ENCODE results near the gene EFTUD2.
"Not testable (repeated sequence)": the region's sequence is repeated elsewhere in the genome, so short reads cannot be mapped to it uniquely, and the experiment has no call there.

DNA sequence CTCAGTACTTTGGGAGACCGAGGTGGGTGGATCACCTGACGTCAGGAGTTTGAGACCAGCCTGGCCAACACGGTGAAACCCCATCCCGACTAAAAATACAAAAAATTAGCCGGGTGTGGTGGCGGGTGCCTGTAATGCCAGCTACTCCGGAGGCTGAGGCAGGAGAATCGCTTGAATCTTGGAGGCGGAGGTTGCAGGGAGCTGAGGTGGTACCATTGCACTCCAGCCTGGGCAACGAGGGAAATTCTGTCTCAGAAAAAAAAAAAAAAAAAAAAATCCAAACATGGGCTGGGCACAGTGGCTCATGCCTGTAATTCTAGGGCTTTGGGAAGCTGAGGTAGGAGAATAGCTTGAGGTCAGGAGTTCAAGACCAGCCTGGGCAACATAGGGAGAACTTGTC lies 46.4 kb upstream of the EFTUD2 start:
- not testable (repeated sequence) for TF ChIP-seq MAFK (IDR thresholded peaks at IDR 0.05; ENCODE audit: low read depth, low read length); POLR2A (IDR thresholded peaks at IDR 0.05; ENCODE audit: low read depth, low read length); RFX5 (IDR thresholded peaks at IDR 0.05; ENCODE audit: low read depth, low read length); RCOR1 (IDR thresholded peaks at IDR 0.05; ENCODE audit: insufficient replicate concordance, low read length)
- TF ChIP-seq, protein P1, sequence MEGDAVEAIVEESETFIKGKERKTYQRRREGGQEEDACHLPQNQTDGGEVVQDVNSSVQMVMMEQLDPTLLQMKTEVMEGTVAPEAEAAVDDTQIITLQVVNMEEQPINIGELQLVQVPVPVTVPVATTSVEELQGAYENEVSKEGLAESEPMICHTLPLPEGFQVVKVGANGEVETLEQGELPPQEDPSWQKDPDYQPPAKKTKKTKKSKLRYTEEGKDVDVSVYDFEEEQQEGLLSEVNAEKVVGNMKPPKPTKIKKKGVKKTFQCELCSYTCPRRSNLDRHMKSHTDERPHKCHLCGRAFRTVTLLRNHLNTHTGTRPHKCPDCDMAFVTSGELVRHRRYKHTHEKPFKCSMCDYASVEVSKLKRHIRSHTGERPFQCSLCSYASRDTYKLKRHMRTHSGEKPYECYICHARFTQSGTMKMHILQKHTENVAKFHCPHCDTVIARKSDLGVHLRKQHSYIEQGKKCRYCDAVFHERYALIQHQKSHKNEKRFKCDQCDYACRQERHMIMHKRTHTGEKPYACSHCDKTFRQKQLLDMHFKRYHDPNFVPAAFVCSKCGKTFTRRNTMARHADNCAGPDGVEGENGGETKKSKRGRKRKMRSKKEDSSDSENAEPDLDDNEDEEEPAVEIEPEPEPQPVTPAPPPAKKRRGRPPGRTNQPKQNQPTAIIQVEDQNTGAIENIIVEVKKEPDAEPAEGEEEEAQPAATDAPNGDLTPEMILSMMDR (conservative IDR thresholded peaks at IDR 0.05; ENCODE audit: low read depth, low read length), result not testable (repeated sequence)

Data from IMR-90 (cell line).